Stimulated activated CD4-positive, alpha-beta T cell treated with anti-CD3 and anti-CD28 coated beads, Interleukin-4, amount 100 ng/mL, for 24 hours (primary cell): ENCODE data around the gene MRPL36.
"Not testable (repeated sequence)": the region's sequence is repeated elsewhere in the genome, so short reads cannot be mapped to it uniquely, and the experiment has no call there.

ENCODE experiments used
- DNase-seq: peaks from one replicate; pipeline ENCODE4 v3.0.0-alpha.2; 2020

The MRPL36 gene

DNA sequence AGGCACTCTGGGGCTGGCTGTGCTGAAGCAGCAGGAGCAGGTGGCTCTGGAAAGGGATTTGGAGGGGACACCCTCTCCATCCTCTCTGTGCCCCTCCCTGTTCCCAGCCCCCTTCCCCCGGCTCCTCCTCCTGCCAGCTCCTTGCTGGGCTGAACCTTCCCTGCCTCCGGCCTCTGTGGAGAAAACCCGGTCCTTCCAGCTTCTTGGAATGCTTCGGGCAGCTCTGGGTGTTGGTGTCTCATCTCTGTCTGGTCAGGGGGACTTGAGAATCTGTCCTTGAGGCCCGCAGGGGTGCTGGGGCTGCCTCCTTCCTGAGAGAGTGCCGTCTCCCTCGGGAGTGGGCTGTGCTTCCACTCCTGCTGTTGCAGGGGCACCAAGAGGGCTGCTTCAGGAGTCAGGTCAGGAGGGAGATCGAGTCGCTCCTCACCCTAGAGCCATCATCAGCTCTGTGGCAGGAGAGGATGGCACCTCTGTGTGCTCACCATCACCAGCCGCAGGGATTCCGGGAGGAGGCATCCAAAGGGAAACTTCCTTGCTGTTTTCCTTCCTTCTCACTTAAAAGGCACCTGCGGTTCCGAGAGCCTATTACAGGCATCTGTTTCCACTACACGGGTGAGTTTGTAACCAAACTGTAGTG, 32.2 kb upstream of the MRPL36 start:
- DNase-seq: no peak

DNA sequence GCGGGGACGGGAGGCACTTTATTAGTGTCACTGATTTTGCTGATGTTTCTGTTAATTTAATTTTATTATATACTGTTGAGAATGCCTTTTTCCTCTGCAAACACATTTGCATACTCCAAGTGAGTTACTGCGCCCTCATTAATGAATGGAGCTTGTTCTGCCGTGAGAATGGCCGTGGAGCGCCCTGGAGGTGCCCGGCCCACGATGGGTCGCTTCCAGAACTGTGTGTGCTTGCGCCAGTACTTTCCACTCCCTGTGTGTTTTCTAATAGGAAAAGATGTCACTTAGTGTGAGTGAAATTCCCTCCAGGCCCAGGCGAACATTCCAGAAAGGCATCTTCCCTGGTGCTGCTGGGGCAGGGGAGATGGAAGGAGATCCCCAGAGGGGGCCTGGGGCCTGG, 31.6 kb upstream of the MRPL36 start:
- no peak for DNase-seq

DNA sequence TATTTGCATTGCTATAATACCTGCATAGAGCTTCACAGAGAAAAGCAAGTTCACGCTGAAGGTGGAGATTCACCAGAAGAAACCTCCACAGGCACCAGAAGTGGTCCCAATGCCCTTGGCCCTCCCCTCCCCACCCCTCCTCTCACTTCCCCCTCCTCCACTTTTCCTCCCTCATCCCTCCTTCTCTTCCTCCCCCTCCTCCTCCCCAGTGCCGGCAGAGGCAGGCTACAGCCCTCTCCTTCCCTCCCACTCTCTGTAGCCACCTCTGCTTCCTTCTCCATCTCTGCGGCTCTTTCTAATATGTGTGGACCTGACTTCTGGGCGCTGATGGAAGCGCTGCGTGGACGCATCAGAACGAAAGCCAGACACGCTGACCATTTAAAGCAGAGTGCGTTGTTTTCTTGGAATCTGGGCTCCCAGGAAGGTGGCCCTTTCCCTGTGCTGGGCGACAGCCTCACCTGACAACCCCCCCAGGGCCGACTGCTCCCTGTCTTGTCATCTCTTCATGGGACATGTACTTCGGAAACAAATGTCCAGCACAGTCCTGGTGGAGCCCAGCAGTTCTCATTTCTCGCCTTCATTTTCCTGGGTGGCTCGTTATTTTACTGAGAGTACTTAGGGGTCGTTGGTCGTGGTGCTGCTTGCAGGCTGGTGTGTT, 31.1 kb upstream of the MRPL36 start:
- no peak for DNase-seq

DNA sequence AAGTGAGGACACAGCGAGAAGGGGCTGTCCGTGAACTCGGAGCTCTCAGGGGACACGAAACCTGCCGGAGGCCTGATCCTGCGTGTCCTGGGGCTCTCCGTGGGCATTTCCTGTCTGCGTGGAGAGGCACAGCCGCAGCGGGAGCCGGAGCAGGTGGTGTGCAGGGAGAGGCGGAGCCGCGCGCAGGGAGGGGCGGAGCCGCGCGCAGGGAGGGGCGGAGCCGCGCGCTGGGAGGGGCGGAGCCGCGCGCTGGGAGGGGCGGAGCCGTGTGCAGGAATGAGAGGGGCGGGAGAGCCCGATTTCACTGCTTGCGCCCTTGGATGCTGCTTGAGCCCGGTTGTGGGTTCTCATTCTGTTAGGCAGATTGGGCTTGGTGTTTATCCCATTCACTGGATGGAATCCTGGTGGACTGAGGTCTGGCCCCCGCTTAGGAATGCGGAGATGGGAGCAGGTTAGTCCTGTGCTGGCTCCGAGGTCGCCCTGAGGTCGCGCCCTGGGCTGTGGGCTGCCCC, 28.3 kb upstream of the MRPL36 start:
- DNase-seq: no peak

DNA sequence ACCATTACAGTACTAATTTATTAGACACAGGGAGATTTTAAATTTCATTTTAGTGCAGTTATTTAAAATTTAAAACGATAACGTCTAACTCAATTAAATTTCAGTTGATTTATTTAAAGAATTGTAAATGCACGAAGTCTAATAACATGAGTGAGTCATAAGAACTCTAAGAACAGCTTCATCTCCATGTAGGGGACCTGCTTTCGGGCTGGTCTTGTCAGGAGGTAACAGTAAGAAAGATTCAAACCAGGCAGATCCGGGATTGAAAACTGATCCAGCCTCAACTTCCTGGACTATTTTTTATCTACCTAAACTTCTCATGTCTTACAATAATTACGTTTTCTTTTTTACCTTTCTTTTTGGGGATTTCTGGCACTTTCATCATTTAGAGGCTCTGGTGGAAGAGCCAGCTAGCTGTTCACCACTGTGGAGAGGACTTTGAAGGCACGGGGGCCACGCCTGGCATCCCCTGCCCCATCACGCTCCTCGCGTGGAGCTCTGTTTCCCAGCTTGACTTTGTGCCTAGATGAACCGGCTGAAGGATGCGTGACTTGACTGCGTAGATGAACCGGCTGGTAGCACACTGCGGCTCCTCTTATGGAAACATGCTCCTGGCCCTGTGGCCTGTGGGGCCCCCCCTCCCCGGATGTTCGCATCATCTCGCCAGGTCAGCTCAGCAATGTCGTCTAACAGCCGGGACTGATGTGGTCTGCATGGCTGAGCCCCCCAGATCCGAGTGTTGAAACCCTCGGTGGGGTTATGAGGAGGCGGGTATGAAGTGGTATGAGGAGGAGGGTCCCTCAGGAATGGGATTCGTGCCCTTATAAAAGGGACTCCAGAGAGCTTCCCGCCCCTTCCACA, 27.6 kb upstream of the MRPL36 start:
- no peak for DNase-seq

DNA sequence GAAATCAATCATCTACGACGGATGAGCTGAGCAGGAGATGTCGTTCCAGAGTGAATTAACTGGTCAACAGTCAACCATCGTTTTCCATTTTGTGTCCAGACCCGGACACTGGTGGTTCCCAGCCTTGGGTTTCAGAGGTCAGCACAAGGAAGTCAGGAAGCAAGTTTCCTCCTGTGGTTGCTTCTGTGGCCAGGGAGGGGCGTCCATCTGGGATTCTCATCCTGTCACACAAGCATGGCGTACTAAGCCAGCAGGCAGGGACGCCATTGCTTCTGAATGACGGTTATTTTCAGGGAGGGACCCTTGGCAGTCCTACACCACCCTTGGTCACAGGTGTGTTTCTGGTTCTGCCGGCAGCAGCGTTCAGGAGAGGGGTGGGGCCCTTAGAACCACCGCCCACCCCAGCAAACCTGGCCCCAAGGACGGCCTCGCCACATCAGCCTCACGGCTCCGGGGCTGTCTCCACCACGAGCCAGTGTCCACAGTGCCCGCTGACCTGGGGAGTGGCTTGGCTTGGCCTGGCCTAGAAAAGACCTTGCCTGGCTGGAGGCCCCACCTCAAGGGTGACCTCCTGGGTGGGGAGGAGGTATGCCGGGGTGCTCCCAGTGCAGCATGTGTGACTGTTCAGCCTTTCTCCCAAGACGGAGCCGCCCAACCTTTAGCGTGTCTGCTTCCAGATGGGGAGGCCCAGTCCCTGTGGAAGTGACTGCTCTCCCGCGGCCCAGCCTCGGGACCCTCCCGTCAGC, 26.8 kb upstream of the MRPL36 start:
- DNase-seq: no peak

DNA sequence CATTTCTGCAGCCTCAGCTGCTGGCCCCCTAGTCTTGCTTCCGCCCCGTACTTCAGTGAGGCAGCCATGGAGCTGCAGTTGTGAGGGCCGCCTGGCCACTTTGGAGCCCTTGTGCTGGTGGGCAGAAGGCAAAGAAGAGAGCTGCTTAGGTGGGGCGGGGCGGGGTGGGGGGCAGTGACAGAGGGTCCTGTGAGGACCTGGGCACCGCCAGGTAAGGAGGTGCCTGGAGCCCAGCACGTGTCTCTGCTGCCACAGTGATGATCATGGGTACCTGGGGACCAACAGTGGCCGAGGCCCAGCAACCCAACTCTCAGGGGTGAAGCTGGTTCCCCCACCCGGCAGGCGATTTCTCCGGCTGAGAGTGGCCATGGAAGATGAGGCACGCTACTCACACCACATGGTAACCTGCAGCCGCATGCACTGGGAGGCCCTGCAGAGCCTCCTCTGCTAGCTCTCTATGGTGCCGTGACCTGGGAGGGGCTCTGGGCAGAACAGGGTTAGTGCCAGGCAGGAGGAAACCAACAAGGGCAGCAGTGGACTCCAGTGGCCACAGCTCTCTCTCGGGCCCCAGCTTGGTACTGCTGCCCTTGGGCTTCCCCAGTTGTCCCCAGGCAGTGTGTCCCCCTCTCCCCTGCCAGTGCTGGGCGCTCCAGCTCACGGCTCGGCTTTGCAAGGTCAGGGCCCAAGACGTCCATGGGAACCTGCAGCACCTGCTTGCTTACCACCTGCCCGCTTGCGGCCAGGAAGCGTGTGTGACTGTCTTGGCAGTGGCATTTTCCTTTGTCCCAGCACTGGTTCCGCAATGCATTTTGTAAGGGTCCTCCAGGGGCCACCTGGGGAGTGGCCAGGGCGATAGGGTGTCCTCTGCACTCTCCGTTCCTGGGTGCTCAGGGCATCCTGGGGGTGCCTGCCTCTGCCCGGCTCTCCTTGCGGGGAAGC, 25.5 kb upstream of the MRPL36 start:
- no peak for DNase-seq

DNA sequence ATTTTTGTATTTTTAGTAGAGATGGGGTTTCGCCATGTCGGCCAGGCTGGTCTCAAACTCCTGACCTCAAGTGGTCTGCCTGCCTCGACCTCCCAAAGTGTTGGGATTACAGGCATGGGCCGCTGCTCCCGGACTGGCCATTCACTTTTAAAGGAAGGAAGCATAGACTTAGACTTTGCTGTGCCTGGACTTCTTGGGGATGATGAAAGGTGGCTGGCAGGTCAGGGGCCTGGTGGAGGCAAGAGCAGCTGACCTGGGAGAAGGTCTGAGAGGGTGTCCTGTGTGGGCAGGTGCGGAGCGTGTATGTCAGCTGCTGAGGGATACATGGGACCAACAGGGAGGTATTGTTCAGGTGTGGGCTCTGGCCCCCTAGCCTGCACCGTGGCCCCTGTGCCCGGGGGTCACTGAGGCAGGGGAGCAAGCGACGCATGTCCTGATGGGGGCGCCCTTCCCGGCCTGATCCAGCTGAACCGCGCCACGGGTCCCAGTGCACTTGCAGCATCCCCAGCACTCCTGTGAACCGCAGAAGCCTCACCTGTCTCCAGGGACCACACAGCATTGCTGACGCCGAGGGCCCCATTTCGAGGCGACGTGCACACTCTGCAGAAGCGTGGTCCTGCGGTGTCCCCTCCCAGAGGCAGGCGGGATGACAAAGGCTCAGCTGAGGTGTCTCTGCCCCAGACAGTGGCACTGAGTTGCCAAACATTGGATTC, 24.6 kb upstream of the MRPL36 start:
- no peak for DNase-seq

DNA sequence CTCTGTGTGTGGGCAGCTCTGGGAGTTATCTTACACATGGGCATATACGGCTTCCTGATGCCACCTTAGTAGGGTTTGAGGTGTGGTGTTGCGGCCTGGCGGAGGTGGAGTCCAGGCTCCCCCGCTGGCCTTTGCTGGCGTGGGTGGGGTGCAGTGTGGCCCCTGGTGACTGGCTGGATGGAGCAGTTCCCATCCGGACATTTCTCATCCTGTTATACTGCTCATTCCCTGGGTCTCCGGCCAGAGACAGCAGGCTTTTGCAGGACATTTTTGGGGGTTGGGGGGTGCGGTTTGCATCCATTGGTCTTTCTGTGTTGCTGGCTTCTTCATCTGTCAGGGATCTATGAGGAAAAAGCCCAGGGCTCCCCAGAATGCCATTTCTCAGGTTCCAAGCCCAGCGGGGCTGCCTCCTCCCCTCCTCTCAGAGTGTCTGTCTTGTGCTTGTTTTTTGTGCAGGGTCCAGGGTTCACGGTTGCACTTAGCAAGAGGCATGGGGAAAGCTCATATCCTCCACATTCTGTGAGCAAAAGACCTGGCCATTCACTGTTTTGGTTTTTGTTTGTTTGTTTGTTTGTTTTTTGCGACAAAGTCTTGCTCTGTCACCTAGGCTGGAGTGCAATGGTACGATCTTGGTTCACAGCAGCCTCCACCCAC, 23.9 kb upstream of the MRPL36 start:
- DNase-seq: no peak

DNA sequence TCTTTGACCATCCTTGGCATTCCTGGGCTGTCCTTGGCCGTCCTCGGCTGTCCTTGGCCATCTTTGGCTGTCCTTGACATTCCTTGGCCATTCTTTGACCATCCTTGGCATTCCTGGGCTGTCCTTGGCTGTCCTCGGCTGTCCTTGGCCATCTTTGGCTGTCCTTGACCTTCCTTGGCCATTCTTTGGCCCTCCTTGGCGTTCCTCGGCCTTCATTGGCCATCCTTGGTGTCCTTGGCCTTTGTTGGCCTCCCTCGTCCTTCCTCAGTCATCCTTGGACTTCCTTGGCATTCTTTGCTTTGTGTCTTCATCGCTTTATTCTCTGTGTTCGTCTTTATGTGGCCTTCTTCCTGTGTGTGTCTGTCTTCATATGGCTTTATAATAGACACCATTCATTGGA, 22.2 kb upstream of the MRPL36 start:
- DNase-seq: no peak

DNA sequence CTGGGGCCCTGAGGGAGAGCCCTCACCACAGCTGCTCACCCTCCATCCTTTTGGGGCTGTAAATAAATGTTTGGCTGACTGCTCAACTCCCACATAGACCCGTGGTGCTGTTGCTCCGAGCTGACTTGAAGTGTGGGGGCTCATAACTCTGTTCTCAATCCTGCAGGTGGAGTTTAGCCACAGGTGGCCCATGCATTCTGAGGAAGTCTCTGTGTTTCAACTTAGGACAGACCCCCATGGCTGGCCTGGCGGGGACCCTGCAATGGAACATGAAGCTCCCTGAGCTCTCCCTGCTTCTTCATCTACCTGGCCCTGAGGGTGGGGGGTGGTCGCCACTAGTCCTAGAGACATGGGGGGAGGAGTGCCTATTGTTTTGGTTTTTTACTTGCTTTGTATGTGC, 21.3 kb upstream of the MRPL36 start:
- no peak for DNase-seq

DNA sequence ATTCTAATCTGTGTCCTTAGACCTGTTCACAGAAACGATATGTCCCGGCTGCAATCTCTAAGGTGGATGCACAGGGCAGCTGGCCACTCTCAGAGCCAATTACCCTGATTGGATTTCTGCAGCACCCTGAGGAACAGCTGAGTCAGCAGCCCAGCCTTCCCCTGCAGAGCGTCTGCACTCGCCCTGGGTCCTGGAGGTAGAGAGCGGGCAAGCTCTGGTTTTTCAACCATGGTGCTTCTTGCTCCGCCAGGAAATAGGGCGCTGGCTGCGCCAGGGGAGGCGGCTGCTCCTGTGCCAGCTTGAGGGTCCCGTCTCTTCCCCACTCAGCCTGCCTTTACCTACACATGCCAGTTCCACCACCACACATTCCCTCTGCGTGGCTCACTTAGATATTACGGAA, 20.7 kb upstream of the MRPL36 start:
- no peak for DNase-seq

DNA sequence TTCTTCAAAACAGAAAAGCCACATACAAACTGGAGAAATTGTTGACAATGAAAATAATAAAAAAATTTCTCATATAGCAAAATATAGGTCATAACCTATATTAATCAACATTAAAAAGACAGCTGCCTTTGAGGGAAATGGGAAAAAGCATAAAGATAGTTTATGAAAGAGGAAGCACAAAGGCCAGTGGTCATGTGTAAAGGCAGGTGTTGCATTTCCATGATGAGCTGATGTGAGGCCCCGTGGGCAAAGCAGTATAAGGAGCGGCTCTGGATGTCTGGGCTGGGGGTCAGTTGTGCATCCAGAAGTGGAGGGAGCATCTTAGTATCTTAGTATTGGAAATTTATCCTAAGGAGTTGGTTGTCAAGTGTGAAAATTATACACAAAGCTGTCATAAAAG, 19.8 kb upstream of the MRPL36 start:
- DNase-seq: no peak

DNA sequence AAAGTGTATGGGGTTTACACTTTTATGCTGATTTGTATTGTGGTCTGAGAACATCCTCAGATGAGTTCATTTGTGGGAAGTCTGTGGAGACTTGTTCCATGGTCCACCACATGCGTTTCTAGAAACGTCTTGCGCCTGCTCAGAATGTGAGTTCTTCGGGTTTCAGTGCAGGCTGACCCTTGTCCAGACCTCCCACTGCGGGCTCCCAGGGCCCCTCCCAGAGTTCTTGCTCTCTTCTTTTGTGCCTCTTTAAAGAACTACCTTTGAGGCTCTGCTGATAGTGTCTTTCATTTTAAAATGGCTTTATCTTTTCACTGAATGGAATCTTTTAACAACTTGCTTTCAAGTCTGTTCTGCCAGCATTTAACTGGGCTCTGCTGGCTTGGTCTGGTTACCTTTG, 19.1 kb upstream of the MRPL36 start:
- DNase-seq: no peak

DNA sequence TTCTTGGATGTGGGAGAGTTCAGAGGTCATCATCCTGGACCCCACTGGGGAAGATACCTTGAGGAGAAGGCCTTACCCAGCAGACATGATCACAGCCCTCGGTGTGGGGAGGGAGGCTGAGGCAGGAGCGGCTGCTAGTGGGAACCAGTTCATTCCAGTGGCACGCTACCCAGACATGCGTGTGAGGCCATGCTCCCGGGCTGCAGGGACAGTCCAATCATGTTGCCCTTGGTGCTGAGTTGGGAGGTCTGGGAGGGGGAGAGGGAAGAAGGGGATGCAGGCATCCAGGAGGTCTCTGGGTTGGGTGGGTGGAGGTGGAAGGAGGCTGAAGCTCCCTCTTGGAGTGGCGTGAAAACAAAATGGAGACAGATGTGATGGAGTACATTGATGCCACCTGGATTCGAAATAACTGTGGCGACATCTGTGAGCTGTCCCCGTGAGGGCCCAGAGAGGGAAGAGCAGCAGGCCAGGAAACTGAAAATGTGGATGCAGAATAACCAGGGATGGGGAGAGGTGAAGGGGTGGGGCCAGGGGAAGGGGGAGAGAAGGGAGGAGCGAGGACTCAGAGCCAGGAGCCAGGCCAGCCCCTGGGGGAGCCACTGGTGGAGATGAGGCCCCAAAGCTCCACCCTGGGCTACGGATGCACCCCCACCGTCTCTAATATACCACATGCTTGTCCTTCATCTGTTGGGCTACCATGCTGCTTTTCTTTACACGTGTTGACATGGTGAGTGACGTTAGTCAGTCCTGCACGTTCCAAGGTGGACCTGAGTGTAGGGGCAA, 17.8 kb upstream of the MRPL36 start:
- DNase-seq: no peak

DNA sequence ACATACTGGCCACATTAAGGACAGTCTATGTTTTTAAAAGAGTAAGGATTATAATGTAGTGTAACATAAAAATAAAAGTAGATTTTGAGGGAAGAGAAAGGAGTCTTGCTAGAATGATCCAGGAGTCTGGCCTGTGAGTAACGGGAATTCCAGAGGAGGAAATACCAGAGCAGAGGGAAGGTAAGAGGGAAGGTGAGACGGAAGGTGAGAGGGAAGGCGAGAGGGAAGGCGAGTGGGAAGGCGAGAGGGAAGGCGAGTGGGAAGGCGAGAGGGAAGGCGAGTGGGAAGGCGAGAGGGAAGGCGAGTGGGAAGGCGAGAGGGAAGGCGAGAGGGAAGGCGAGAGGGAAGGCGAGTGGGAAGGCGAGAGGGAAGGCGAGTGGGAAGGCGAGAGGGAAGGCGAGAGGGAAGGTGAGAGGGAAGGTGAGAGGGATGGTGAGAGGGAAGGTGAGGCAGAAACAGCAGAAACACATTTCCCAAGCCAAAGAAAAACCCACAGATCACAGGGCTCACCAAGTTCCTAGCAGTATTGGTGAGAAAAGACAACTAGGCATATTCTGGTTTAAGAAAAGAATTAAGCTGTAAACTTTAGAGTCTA, 17.0 kb upstream of the MRPL36 start:
- DNase-seq: not testable (repeated sequence)

DNA sequence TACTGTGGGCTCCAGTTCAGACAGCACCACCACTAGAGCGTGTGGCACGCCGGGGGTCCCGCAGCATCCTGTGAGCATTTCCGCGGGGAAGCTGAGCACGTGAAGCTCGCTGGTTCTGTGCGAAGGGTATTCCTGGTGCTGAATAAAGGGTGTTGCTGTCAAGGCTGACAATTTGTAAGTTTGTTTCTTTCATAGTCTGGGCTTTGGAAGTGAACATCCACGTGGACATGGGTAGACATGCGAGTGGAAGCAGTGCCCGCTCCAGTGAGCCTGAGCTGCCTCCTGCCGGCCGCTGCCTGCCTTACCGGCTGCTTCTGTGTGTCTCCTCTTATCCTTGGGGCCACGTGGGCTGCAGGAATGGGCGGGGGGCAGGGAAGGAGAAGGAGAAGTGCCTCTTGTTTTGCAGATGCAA, 16.2 kb upstream of the MRPL36 start:
- DNase-seq: no peak

DNA sequence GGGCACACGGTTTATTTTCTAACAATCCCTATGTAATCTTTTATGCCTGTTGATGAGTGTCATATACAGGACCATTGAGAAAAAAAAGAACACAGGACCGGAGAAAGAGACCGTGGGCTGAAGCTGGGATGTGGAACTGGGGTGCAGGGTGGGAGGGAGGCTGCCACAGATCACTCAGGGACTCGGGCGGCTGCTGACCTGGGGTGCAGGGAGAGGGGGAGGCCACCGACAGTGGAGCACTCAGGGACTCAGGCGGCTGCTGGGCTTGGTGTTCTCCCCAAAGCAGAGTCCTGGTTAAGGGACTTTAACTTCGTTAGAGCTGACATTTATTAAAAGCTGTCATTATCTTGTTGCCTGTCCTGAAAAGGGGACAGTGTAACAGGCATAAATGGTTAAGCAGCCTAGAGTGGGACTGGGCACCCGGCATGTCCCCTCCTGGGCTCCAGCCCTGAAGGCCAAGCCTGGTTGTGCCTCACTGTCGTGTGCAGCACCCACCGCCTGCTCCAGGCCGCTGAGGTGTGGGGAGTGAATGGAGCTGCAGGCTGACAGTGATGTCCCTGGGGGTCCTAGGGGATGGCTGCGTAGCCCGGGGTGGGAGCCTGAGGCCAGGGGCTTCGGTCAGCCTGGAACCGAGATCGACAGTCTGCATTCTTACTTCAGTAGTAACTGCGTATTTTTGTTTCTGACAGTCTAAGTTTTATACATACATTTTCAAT, 15.6 kb upstream of the MRPL36 start:
- DNase-seq: no peak
